IPS DF 19.7 (cell line): ENCODE data around the gene FSTL1.

ENCODE experiments used
- DNase-seq: peaks from one replicate; pipeline ENCODE4 v3.0.0-alpha.2; 2013; ENCODE audit warnings: low read depth, low spot score

FSTL1 gene, protein sequence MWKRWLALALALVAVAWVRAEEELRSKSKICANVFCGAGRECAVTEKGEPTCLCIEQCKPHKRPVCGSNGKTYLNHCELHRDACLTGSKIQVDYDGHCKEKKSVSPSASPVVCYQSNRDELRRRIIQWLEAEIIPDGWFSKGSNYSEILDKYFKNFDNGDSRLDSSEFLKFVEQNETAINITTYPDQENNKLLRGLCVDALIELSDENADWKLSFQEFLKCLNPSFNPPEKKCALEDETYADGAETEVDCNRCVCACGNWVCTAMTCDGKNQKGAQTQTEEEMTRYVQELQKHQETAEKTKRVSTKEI

GRCh38 chr3:120450600-120451271, at the start of gene FSTL1:
FSTL1 (minus strand) TSS chr3:120450992; CDS start chr3:120450746, 246 bp downstream.
- DNase-seq = no peak

DNA sequence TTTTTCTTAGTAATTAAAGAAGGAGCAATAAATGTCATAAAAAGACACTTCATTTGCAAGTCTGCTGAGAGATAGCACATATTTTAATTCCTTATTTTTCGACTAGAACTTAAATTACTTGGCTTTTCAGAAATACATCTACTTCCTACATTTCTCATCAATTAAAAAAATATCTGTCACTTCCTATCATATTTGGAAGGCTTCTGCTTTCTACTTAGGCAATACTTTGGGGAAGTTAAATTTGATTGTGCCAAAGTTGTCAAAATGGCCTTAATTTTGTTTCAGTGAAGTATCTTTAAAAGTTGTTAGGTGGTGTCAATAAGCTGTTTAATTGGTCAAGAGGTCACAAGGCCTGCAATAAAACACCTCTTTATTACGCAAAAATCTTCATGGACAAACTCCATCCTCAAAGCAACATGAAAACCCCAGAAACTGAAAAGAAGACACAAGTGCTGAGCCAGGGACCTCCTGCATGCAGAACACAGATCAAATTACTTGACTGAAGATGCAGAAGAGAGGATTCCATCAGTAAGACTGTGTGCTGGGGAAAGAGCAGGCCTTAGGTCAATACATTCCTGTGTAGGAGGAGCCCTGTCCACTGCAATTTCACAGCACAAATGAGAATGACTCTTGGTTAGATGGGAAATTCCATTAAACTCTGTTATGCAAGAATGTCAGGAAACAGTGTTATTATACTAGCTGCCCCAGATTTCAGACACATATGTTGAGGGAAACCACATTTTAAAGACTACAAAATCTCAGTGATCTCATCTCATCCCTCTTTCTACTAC, 48.0 kb upstream of the FSTL1 start:
- no peak for DNase-seq

GRCh38 chr3:120497818-120498217, 47.0 kb upstream of the FSTL1 start:
- DNase-seq = no peak

GRCh38 chr3:120497336-120497735, 46.5 kb upstream of the FSTL1 start:
- DNase-seq = no peak

GRCh38 chr3:120496278-120497002, 45.6 kb upstream of the FSTL1 start:
- DNase-seq = no peak

DNA sequence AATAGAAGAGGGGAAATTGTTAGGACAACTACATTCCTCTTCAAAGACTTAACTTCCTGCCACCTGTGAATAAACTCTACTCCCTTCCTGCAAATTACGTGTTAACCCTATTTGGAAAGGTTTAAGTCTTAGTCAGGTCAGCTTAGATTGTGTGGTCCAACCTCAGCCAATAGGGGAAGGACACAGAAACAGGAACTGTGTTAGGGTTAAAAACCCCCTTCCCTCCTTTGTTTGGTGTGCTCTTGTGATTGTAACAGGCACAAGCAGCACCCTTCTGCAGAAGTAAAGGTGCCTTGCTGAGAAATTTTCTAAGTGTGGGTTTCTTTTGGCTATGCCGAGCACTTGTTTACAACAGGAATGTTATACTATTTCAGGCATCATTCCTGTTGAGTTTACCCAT, 45.0 kb upstream of the FSTL1 start:
- no peak for DNase-seq

DNA sequence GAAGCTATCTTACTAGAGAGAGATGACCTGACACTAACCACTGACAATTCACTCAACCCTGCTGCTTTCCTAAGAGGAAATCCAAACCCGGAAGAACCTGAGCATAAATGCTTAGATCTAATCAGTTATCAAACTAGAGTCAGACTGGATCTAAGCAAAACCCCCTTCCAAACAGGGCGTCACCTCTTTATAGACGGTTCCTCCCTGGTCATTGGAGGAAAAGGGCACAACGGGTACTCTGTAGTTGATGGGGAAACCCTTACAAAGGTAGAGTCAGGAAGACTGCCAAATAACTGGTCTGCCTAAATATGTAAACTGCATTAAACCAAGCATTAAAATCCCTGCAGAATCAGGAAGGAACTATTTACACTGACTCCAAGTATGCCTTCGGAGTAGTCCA, 41.3 kb upstream of the FSTL1 start:
- DNase-seq = no peak

DNA sequence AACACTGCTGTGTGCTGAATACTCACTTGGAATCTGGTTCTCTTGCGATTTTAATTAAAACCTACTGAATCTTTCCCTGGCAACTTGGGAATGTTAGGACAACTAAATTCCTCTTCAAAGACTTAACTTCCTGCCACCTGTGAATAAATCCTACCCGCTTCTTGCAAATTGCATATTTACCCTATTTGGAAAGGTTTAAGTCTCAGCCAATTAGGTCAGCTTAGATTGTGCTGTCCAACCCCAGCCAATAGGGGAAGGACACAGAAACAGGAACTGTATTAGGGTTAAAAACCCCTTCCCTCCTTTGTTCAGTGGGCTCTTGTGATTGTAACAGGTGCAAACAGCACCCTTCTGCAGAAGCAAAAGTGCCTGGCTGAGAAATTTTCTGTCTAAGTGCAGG, 38.6 kb upstream of the FSTL1 start:
- DNase-seq = no peak

DNA sequence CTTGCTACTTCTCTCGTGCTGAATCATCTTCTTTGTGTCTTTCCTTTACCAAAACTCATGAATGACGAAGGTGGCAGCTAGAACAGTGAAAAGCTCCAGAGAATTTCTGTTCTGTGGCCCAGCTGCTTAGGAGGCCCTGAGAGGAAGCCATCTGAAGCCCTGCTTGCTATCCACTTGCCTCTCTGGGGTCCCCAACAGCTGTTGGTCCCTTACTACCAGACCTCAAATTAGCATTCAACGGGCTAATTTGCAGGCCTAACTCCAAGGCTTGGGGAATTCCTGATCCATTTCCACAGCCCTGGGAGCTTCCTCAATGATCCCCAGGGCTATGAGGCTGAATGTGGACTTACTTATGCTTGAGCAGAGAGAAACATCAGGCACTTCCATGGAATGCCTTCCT, 37.5 kb upstream of the FSTL1 start:
- no peak for DNase-seq

DNA sequence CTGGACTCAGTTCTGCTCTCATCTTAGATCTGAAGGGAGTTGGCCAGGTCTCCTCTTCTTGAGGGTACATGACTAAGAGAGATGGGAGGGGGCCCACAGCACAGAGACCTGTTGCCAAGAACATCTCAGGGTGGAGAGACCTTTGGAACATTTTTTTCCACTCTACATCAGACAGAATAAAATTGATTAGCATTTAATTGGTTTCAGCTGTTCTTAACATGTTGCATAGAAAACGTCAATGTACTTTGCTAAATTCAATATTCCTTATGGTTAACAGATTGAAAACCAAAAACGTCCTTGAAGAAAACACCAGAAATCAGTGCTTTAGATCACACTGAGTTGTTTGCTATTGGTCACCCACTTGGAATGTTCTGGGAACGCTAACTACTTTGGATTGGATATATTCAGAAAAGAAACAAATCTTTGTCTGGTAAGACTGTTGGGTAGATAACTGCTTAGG, 36.4 kb upstream of the FSTL1 start:
- DNase-seq = no peak

- DNase-seq = no peak
Measured at GRCh38 chr3:120481081-120481480, 30.3 kb upstream of the FSTL1 start.

- no peak for DNase-seq
Measured at GRCh38 chr3:120477781-120478180, 27.0 kb upstream of the FSTL1 start.

DNA sequence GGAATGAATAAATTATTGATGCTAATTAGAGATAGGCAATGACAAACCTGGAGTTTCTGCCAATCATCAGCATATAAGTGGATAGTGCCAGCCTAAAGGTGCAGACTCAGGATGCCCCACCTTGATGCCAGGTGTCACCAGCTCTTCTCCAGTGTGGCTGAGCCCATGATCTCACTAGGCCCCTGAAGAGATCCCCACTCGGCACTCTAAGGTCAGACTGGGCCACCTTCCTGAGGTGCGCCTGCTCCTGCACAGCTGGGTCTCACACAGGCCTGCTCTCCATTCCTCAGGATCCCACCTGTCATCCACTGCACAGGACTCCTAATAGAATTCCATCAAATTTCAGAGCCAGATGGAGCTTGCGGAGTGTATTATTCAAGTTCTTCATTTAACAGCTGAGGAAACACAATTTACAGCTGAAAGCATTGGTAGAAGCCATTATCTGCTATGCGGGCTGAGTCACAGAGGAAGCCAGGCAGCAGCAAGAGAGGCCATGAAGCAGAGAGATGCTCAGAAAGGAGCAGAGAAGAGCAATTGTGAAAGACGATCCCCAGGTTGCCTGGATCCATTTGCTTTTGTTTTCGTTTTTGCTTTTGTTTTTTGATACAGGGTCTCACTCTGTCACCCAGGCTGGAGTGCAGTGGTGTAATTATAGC, 25.1 kb upstream of the FSTL1 start:
- no peak for DNase-seq

DNA sequence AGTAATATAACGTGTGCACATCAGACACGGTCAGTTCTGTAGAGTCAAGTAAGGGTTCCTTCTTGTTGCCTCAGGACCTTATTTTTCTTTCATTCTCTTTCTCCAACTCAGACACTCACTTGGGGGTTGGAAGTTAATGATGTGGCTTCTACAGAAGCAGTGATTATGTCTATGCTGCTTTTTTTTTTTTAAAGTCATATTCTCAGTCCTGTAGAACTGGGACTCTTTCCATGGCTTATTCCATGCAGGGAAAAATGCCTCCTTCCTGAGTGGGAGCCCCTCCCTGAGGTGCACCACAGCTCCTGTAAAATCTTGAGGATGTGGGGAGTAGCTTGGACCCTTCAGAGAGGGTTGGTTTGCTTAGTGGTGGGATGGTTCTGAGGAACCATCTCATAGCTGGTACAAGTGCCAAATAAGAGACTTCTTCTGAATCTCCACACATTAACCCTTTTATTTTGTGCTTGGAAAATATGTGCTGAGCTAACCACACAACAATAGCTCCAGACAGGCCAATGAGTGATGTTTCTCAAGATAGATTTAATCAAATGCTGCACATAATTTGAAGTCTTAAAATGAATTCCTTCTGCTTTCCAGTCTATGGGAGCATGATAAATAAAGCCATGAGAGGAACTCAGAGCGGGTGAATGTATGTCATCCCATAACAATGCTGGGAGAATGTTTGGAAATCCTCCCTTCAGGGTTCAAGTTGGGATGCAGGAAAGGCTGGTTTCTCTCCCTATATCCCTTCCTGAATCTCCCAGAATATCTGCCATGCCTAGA, 23.3 kb upstream of the FSTL1 start:
- DNase-seq = no peak

GRCh38 chr3:120473389-120473788, 22.6 kb upstream of the FSTL1 start:
- no peak for DNase-seq

- DNase-seq = no peak
Measured at GRCh38 chr3:120472121-120472844, 21.5 kb upstream of the FSTL1 start.

- no peak for DNase-seq
Measured at GRCh38 chr3:120471643-120472042, 20.9 kb upstream of the FSTL1 start.

GRCh38 chr3:120470870-120471269, 20.1 kb upstream of the FSTL1 start:
- no peak for DNase-seq

DNA sequence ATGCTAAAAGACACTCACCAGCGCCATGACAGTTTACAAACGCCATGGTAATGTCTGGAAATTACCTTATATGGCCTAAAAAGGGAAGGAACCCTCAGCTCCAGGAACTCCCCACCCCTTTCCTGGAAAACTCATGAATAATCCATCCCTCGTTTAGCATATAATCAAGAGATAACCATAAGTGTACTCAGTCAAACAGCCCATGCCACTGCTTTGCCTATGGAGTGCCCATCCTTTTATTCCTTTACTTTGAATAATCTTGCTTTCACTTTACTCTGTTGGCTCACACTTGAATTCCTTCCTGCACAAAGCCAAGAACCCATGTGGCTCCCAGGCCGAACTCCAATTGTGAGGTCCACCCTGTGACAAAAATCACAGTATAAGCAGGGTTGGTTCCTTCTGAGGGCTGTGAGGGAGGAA, 19.1 kb upstream of the FSTL1 start:
- no peak for DNase-seq

DNA sequence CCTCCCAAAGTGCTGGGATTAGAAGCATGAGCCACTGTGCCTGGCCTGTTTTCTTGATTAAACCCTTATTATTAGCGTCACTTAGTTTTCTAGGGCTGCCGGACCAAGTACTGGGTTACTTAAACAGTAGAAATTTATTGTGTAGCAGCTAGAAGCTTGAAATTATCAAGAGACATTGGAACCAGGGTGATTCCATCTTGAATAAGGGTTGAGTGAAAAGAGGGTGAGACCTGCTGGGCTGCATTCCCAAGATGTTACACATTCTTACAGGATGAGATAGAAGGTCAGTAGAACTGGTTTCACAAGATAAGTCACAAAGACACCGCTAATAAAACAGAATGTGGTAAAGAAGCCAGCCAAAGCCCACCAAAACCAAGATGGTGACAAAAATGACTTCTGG, 18.6 kb upstream of the FSTL1 start:
- DNase-seq = no peak
